CD8-positive, alpha-beta memory T cell (primary cell): Measurements from ENCODE around the gene DRG2. TPM values are rescaled to one million over a fixed set of nuclear protein-coding genes. Genes with fewer than 3 reads are reported as not detected.

Experiments
- CTCF ChIA-PET: fragments of 350-600 bp; sonication (Branson Sonifier 250); formaldehyde crosslinking; loops from one replicate; lab custom pipeline; 2021; ENCODE audit warnings: antibody characterized with exemption; lab: Charles Lee
- POLR2A ChIA-PET: fragments of 350-600 bp; sonication (Branson Sonifier 250); formaldehyde crosslinking; loops from one replicate; lab custom pipeline; 2021; ENCODE audit warnings: antibody characterized with exemption; lab: Charles Lee
- DNase-seq, 5 donors: peaks; one replicate each; pipeline versions ENCODE4 v3.0.0 to v3.0.0-alpha.2; 2020 to 2022; ENCODE audit warnings: mixed read lengths in 1 of 5
- H3K27ac ChIP-seq: one replicate; pipeline ENCODE4 v1.7.0; 2013; ENCODE audit warnings: low read depth, mild to moderate bottlenecking, low read length, moderate library complexity
- H3K27me3 ChIP-seq: 2 replicates; pipeline ENCODE4 v1.7.0; 2013; ENCODE audit warnings: low read length, mild to moderate bottlenecking; ENCODE audit not compliant: insufficient read depth, poor library complexity, severe bottlenecking
- H3K36me3 ChIP-seq: 2 replicates; pipeline ENCODE4 v1.7.0; 2013; ENCODE audit warnings: mild to moderate bottlenecking, low read length, moderate library complexity; ENCODE audit not compliant: insufficient read depth
- H3K4me1 ChIP-seq: 2 replicates; pipeline ENCODE4 v1.7.0; 2013; ENCODE audit warnings: mild to moderate bottlenecking, low read length, moderate library complexity; ENCODE audit not compliant: insufficient read depth
- H3K4me3 ChIP-seq: 2 replicates; pipeline ENCODE4 v1.7.0; 2013; ENCODE audit warnings: mild to moderate bottlenecking, low read length
- H3K9me3 ChIP-seq: 2 replicates; pipeline ENCODE4 v1.7.0; 2013; ENCODE audit warnings: mild to moderate bottlenecking, low read length
- H3K27ac Mint-ChIP-seq, 8 donors: one replicate each; pipeline ENCODE4 v1.8.0; 2020 to 2021; ENCODE audit warnings: mixed read lengths in 8 of 8, mild to moderate bottlenecking in 6 of 8, inconsistent platforms in 3 of 8, moderate library complexity in 3 of 8
- H3K27me3 Mint-ChIP-seq, 2 donors: one replicate each; pipeline ENCODE4 v1.8.0; 2020 to 2021; ENCODE audit warnings: mixed read lengths in 2 of 2, mild to moderate bottlenecking in 1 of 2, moderate library complexity in 1 of 2
- H3K36me3 Mint-ChIP-seq, 3 donors: one replicate each; pipeline ENCODE4 v1.8.0; 2020 to 2021; ENCODE audit warnings: mixed read lengths in 3 of 3, inconsistent platforms in 1 of 3, mild to moderate bottlenecking in 1 of 3
- H3K4me1 Mint-ChIP-seq, 3 donors: one replicate each; pipeline ENCODE4 v1.8.0; 2020 to 2021; ENCODE audit warnings: mixed read lengths in 3 of 3, inconsistent platforms in 1 of 3, mild to moderate bottlenecking in 1 of 3
- H3K4me3 Mint-ChIP-seq, 7 donors: one replicate each; pipeline ENCODE4 v1.8.0; 2020 to 2021; ENCODE audit warnings: mixed read lengths in 7 of 7, mild to moderate bottlenecking in 6 of 7, moderate library complexity in 4 of 7, inconsistent platforms in 2 of 7
- H3K9me3 Mint-ChIP-seq, 5 donors: one replicate each; pipeline ENCODE4 v1.8.0; 2020 to 2022; ENCODE audit warnings: mixed read lengths in 5 of 5, mild to moderate bottlenecking in 3 of 5, moderate library complexity in 2 of 5, inconsistent platforms in 1 of 5
- polyA plus RNA-seq: library from polyadenylated mRNA; unstranded; fragments of 300-500 nt; fragmentation: Illumina TruSeq; gene quantifications from one replicate; pipeline ENCODE4 v1.2.3, GENCODE V29; 2021
- total RNA-seq, 2 experiments: library from RNA; stranded (reverse); gene quantifications; one replicate each; pipeline ENCODE4 v1.2.3, GENCODE V29; 2021

Gene DRG2
- total and polyA plus RNA-seq, 3 experiments from 2014 or later: 51.7 to 54.2 (median 52.9) TPM

DNA sequence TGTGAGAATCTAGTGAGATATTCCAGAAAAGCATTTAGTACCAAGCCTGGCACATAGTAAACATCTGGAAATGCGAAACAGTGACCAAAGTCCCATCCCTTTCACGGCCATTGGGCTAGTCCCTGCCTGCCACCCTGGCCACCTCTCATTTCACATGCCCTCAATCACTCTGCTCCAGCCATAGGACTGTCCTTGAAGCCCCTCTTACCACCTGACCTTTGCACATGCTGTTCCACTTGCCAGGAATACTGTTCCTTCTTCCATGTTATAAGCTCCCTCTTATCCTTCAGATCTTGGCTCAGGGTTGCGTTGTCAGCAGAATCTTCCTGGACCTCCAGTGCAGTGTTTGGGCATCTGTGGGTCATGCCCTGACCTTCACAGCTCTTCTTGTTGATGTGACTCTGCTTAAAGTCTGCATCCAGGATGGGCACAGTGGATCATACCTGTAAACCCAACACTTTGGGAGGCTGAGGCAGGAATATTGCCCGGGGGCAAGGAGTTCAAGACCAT, 22.9 kb downstream of the DRG2 start:
- Mint-ChIP-seq H3K4me1 (no peaks in the 10 kb centered on the region), H3K27me3 (no peaks in the 10 kb centered on the region), H3K36me3 (peaks cover 0 to 16% (median 0%) of the 10 kb centered on the region in 3 donors), H3K27ac (peak overlapping the region in 1 of 8 donors; percentile 49), H3K9me3 (no peaks in the 10 kb centered on the region), H3K4me3 (no peak overlapping the region)
- Histone ChIP-seq H3K27me3 (no peaks in the 10 kb centered on the region), H3K9me3 (no peaks in the 10 kb centered on the region), H3K4me1 (no peaks in the 10 kb centered on the region), H3K36me3 (no peaks in the 10 kb centered on the region), H3K4me3 (no peak overlapping the region), H3K27ac (no peak overlapping the region)
- ChIA-PET POLR2A (no interaction called here), CTCF (no interaction called here)
- DNase-seq: no peak

DNA sequence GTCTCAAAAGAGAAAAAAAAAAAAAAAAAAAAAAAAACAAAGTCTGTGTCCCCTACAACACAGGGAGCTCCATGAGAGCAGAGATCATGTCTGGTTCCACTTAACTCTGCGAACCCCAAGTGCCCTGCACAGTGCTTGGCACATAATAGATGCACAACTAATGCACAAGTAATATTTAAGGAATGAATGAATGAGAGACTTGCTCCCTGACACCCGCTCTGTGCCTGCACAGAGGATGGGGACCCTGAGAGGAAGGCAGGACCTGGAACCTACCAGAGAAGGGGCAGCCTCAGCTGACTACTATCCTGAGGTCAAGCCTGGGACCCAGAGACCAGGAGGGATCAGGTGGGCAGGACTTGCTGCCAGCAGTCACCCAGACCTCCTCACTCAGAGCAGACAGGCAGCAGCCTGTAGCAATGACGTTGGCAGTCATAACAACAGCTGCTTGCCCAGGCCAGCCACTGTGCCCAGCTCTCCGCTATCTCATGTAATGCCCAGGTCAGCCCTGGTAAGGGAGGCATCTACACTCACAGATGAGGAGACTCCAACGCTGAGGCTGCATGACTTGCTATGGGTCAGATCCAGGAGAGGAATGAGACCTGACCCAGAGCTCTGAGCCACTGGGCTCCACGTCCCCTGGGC, 23.7 kb downstream of the DRG2 start:
- no peak overlapping the region for H3K4me3 Mint-ChIP-seq
- no peaks in the 10 kb centered on the region for H3K36me3 ChIP-seq
- H3K4me1 ChIP-seq: no peaks in the 10 kb centered on the region
- no peak for DNase-seq
- no peak overlapping the region for H3K27ac Mint-ChIP-seq
- peaks cover 0 to 11% (median 0%) of the 10 kb centered on the region in 3 donors for H3K36me3 Mint-ChIP-seq
- no peaks in the 10 kb centered on the region for H3K27me3 ChIP-seq
- no peak overlapping the region for H3K4me3 ChIP-seq
- ChIA-PET CTCF (no interaction called here), POLR2A (no interaction called here)
- no peaks in the 10 kb centered on the region for H3K27me3 Mint-ChIP-seq
- no peak overlapping the region for H3K27ac ChIP-seq
- no peaks in the 10 kb centered on the region for H3K9me3 ChIP-seq
- H3K9me3 Mint-ChIP-seq: no peaks in the 10 kb centered on the region
- no peaks in the 10 kb centered on the region for H3K4me1 Mint-ChIP-seq

GRCh38 chr17:18115517-18115916, 27.8 kb downstream of the DRG2 start:
- no peaks in the 10 kb centered on the region for H3K27me3 ChIP-seq
- Mint-ChIP-seq H3K27me3 (no peaks in the 10 kb centered on the region), H3K4me1 (no peaks in the 10 kb centered on the region), H3K36me3 (no peaks in the 10 kb centered on the region), H3K27ac (peak overlapping the region in 2 of 8 donors; percentile 41 to 58), H3K9me3 (no peaks in the 10 kb centered on the region), H3K4me3 (no peak overlapping the region)
- H3K9me3 ChIP-seq: no peaks in the 10 kb centered on the region
- ChIA-PET POLR2A (no interaction called here), CTCF (no interaction called here)
- DNase-seq: no peak
- H3K36me3 ChIP-seq: no peaks in the 10 kb centered on the region
- H3K4me3 ChIP-seq: no peak overlapping the region
- no peak overlapping the region for H3K27ac ChIP-seq
- no peaks in the 10 kb centered on the region for H3K4me1 ChIP-seq

DNA sequence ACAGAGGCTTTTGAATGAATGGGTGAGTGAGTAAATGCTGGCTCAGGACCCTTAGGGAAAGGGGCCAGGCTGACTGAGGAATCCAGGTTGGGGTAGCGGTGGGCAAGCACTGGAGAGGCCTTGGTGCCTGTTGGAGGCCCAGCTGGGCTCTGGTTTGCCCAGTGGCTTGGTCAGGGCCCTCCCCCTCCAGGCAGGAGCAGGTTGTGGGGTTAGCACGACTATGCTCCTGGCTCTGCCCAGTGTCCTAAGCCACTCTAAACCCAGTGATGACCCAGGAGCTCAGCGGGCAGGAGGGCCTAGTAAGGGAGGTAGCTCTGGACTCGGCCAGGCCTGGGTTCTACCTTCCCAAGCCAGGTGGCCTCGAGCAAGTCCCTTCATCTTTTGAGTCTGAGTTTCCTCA, 28.3 kb downstream of the DRG2 start:
- Histone ChIP-seq H3K27me3 (no peaks in the 10 kb centered on the region), H3K4me1 (no peaks in the 10 kb centered on the region), H3K27ac (no peak overlapping the region), H3K4me3 (no peak overlapping the region), H3K36me3 (no peaks in the 10 kb centered on the region), H3K9me3 (no peaks in the 10 kb centered on the region)
- POLR2A ChIA-PET: no interaction called here
- CTCF ChIA-PET: no interaction called here
- H3K4me3 Mint-ChIP-seq: no peak overlapping the region
- H3K4me1 Mint-ChIP-seq: no peaks in the 10 kb centered on the region
- peak overlapping the region in 1 of 8 donors; percentile 15 for H3K27ac Mint-ChIP-seq
- H3K36me3 Mint-ChIP-seq: no peaks in the 10 kb centered on the region
- H3K27me3 Mint-ChIP-seq: no peaks in the 10 kb centered on the region
- no peak for DNase-seq
- H3K9me3 Mint-ChIP-seq: no peaks in the 10 kb centered on the region

- Mint-ChIP-seq H3K4me1 (no peaks in the 10 kb centered on the region), H3K9me3 (no peaks in the 10 kb centered on the region)
- CTCF ChIA-PET: no interaction called here
Observed at GRCh38 chr17:18117533-18117932, 29.8 kb downstream of the DRG2 start.

GRCh38 chr17:18117982-18118975, 30.5 kb downstream of the DRG2 start:
- Mint-ChIP-seq H3K27me3 (no peaks in the 10 kb centered on the region), H3K36me3 (no peaks in the 10 kb centered on the region), H3K9me3 (no peaks in the 10 kb centered on the region), H3K4me3 (no peak overlapping the region), H3K4me1 (no peaks in the 10 kb centered on the region), H3K27ac (no peak overlapping the region)
- no peak overlapping the region for H3K27ac ChIP-seq
- no peaks in the 10 kb centered on the region for H3K36me3 ChIP-seq
- H3K4me1 ChIP-seq: no peaks in the 10 kb centered on the region
- H3K27me3 ChIP-seq: no peaks in the 10 kb centered on the region
- DNase-seq: no peak
- H3K4me3 ChIP-seq: no peak overlapping the region
- H3K9me3 ChIP-seq: no peaks in the 10 kb centered on the region
- POLR2A ChIA-PET: no interaction called here
- CTCF ChIA-PET: no interaction called here

More at GRCh38 chr17:18117533-18117932, 29.8 kb downstream of the DRG2 start:
- Mint-ChIP-seq H3K27ac (no peak overlapping the region), H3K36me3 (no peaks in the 10 kb centered on the region), H3K4me3 (no peak overlapping the region), H3K27me3 (no peaks in the 10 kb centered on the region)
- POLR2A ChIA-PET: no interaction called here
- no peaks in the 10 kb centered on the region for H3K4me1 ChIP-seq
- H3K4me3 ChIP-seq: no peak overlapping the region
- H3K27ac ChIP-seq: no peak overlapping the region
- H3K27me3 ChIP-seq: no peaks in the 10 kb centered on the region
- H3K36me3 ChIP-seq: no peaks in the 10 kb centered on the region
- no peaks in the 10 kb centered on the region for H3K9me3 ChIP-seq
- no peak for DNase-seq

- DNase-seq: no peak
- Mint-ChIP-seq H3K27me3 (no peaks in the 10 kb centered on the region), H3K9me3 (no peaks in the 10 kb centered on the region), H3K27ac (no peak overlapping the region), H3K4me1 (no peaks in the 10 kb centered on the region), H3K36me3 (no peaks in the 10 kb centered on the region), H3K4me3 (no peak overlapping the region)
- H3K27ac ChIP-seq: no peak overlapping the region
- H3K9me3 ChIP-seq: no peaks in the 10 kb centered on the region
- no peaks in the 10 kb centered on the region for H3K4me1 ChIP-seq
- H3K36me3 ChIP-seq: no peaks in the 10 kb centered on the region
- ChIA-PET POLR2A (no interaction called here), CTCF (no interaction called here)
- no peak overlapping the region for H3K4me3 ChIP-seq
- no peaks in the 10 kb centered on the region for H3K27me3 ChIP-seq
Observed at GRCh38 chr17:18119166-18119745, 31.5 kb downstream of the DRG2 start.

GRCh38 chr17:18119938-18120337, 32.2 kb downstream of the DRG2 start:
- no peak overlapping the region for H3K4me3 Mint-ChIP-seq
- no peaks in the 10 kb centered on the region for H3K9me3 ChIP-seq
- no peaks in the 10 kb centered on the region for H3K36me3 ChIP-seq
- H3K27ac ChIP-seq: no peak overlapping the region
- DNase-seq: no peak
- no peaks in the 10 kb centered on the region for H3K4me1 Mint-ChIP-seq
- no peaks in the 10 kb centered on the region for H3K4me1 ChIP-seq
- POLR2A ChIA-PET: no interaction called here
- no peak overlapping the region for H3K27ac Mint-ChIP-seq
- H3K36me3 Mint-ChIP-seq: no peaks in the 10 kb centered on the region
- H3K27me3 Mint-ChIP-seq: no peaks in the 10 kb centered on the region
- CTCF ChIA-PET: no interaction called here
- H3K9me3 Mint-ChIP-seq: no peaks in the 10 kb centered on the region
- H3K27me3 ChIP-seq: no peaks in the 10 kb centered on the region
- H3K4me3 ChIP-seq: no peak overlapping the region
